Measurements from ENCODE around the gene SETBP1.

Gene SETBP1

GRCh38 chr18:44774191-44774590 lies 93.5 kb downstream of the SETBP1 start:
- TF ChIP-seq CTCF (IDR thresholded peaks at IDR 0.05; ENCODE audit: control insufficient read depth, extremely low read depth, insufficient read depth): no peak
- no peak overlapping the region for H3K4me3 ChIP-seq (ENCODE audit: low read depth, low read length)
- DNase-seq (ENCODE audit: low read depth): no peak

DNA sequence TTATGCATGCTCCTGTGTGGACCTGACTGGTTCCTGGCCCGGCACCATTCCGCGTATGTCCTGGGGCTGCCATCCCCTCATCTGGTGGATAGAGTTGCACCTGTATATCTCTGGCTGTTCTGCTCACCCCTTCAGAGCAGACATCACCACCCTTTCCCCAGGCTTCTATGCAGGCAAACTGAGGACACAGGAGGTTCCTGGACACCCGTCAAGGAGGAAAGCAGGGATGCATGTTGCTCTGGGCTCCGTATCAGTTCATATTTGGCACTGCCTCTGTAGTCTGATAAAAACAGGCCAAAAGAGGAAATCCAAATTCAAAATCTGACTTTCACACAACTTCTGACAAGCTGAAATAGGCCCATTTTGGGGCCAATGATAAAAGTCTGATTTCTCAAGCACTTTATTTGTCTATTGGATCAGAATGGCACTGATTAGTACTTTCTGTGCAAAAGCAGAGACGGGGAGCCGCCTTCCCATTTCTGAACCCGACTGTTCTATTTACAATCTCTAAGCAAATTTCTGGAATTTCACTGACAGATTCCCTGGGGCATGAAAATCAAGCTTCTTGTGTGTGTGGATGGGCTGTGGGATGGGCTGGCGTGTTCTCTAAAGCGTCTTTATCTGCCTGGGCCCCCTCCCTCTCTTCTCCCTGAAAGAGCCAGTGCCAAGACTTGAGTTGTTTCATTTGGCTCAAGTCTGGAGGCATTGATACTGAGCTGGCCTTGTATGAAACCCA lies 96.9 kb downstream of the SETBP1 start:
- no peak overlapping the region for H3K4me3 ChIP-seq (ENCODE audit: low read depth, low read length)
- DNase-seq (ENCODE audit: low read depth): no peak
- no peak for TF ChIP-seq CTCF (IDR thresholded peaks at IDR 0.05; ENCODE audit: control insufficient read depth, extremely low read depth, insufficient read depth)

DNA sequence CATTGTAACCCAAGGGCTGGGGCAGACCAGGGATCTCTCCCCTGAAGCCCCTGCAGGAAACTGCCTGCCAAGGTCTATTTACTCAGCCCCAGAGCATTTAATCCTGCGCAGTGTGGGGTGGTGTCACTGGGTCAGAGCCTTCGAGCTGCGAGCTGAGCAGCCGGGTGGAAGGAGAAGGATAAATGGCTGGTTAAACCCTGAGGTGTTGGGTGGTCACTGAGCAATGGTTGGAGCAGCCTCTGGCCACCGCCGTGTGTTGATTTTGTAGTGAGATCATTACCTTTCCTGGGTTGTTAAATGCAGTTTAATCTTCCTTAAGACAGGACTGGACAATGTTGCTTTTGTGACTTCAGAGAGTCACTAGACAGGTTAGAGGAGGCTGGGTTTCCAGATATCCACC lies 98.1 kb downstream of the SETBP1 start:
- H3K4me3 ChIP-seq (ENCODE audit: low read depth, low read length): no peak overlapping the region
- no peak for DNase-seq (ENCODE audit: low read depth)
- no peak for TF ChIP-seq CTCF (IDR thresholded peaks at IDR 0.05; ENCODE audit: control insufficient read depth, extremely low read depth, insufficient read depth)

- H3K4me3 ChIP-seq (ENCODE audit: low read depth, low read length): no peak overlapping the region
- DNase-seq (ENCODE audit: low read depth): no peak
- TF ChIP-seq CTCF (IDR thresholded peaks at IDR 0.05; ENCODE audit: control insufficient read depth, extremely low read depth, insufficient read depth): no peak
Measured at GRCh38 chr18:44779753-44780292, 99.1 kb downstream of the SETBP1 start.

GRCh38 chr18:44781886-44782285 lies 101.2 kb downstream of the SETBP1 start:
- H3K4me3 ChIP-seq (ENCODE audit: low read depth, low read length): no peak overlapping the region
- no peak for TF ChIP-seq CTCF (IDR thresholded peaks at IDR 0.05; ENCODE audit: control insufficient read depth, extremely low read depth, insufficient read depth)
- DNase-seq (ENCODE audit: low read depth): no peak

DNA sequence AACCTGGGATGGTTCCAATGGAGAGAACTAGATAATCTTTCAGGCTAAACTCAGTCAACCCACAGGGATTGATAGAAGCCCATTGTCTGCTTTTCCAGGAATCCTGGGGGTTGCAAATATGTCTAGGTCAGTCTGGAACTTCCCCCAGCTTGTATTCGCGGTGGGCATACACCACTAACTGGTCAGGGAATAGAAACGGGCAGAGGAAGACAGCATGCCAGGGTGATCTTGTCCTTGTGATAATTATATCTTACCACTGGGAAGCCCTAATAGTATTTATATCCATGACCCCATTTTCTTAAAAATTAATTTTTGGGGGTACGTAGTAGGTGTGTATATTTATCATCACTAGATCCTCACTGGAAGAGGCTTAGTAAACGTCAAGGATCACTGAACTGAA lies 101.9 kb downstream of the SETBP1 start:
- no peak overlapping the region for H3K4me3 ChIP-seq (ENCODE audit: low read depth, low read length)
- no peak for TF ChIP-seq CTCF (IDR thresholded peaks at IDR 0.05; ENCODE audit: control insufficient read depth, extremely low read depth, insufficient read depth)
- no peak for DNase-seq (ENCODE audit: low read depth)

DNA sequence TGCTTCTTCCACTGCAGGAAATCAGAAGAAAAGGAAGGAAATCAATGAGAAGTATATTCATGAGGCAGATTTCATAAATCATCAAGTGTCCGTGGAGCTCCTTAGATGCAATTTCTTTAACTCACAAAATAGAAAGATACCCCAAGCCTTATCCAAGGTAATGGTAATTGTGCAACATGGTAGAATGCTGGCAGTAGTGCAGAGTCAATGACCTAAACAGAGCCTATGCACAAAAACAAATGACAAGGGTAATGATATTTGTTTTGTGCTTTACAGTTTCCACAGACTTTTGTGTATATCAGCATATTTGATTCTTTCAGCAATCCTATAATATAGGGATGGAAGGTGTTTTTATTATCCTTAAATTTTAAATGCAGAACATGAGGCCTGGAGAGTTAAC lies 102.7 kb downstream of the SETBP1 start:
- TF ChIP-seq CTCF (IDR thresholded peaks at IDR 0.05; ENCODE audit: control insufficient read depth, extremely low read depth, insufficient read depth): no peak
- no peak for DNase-seq (ENCODE audit: low read depth)

More for the DNA sequence above, 102.7 kb downstream of the SETBP1 start:
- H3K4me3 ChIP-seq (ENCODE audit: low read depth, low read length): no peak overlapping the region
